ENCODE results near the gene LNX1. TPM values are rescaled to one million over a fixed set of nuclear protein-coding genes. Genes with fewer than 3 reads are reported as not detected.

The LNX1 gene
- total and polyA plus RNA-seq, 2 of the 8 experiments (the other 6 are each of a cell fraction or from before 2014, with no cell fraction given) = 2.7 to 3.8 TPM

- TF ChIP-seq KDM1A (IDR thresholded peaks at IDR 0.05; ENCODE audit: borderline replicate concordance, low read length) (no peak), PHF8 (conservative IDR thresholded peaks at IDR 0.05; ENCODE audit: low read depth, low read length) (no peak), SP4 (IDR thresholded peaks at IDR 0.05; ENCODE audit: low read length) (no peak), ASH2L (IDR thresholded peaks at IDR 0.05; ENCODE audit: low read length) (no peak), TCF12 (IDR thresholded peaks at IDR 0.05; ENCODE audit: low read depth, low read length) (no peak), POU5F1 (IDR thresholded peaks at IDR 0.05; ENCODE audit: low read depth, low read length) (no peak), SP1 (IDR thresholded peaks at IDR 0.05; ENCODE audit: low read depth, low read length) (no peak), JUND (IDR thresholded peaks at IDR 0.05; ENCODE audit: low read length) (no peak)
Observed at GRCh38 chr4:53422367-53422766, 168.9 kb downstream of the LNX1 start.

More at GRCh38 chr4:53422367-53422766, 168.9 kb downstream of the LNX1 start:
- H4K91ac ChIP-seq (replicated peaks; ENCODE audit: insufficient read length, low read length) = no peak overlapping the region
- no peak overlapping the region for H3K27ac ChIP-seq (ENCODE audit: low read depth, low read length)
- H3K23me2 ChIP-seq (ENCODE audit: low read depth, low read length) = no peaks in the 10 kb centered on the region
- no peak overlapping the region for H2BK20ac ChIP-seq (ENCODE audit: low read length)
- no peaks in the 10 kb centered on the region for H3K27me3 ChIP-seq (replicated peaks in 1 of 4; ENCODE audit: control insufficient read depth in 3 of 4, extremely low read depth in 1 of 4, insufficient read depth in 3 of 4, low read length in 3 of 4)
- H3K18ac ChIP-seq (ENCODE audit: extremely low read depth, low read length) = no peak overlapping the region
- H3K9me3 ChIP-seq (ENCODE audit: insufficient read depth in 2 of 2, low read depth in 1 of 2, low read length in 1 of 2) = no peaks in the 10 kb centered on the region
- H3K14ac ChIP-seq (ENCODE audit: insufficient read length) = no peak overlapping the region
- no peak overlapping the region for H3K23ac ChIP-seq (ENCODE audit: insufficient read length)
- no peak overlapping the region for H3K4me2 ChIP-seq (ENCODE audit: insufficient read depth in 1 of 2, low read depth in 2 of 2, low read length in 2 of 2)
- no peak for DNase-seq (ENCODE audit: low read depth in 1 of 2, low spot score in 2 of 2)
- H4K8ac ChIP-seq (ENCODE audit: extremely low read depth, insufficient read depth, low read length) = no peak overlapping the region
- no peak overlapping the region for H2BK5ac ChIP-seq (ENCODE audit: low read depth, low read length)
- no peaks in the 10 kb centered on the region for H4K20me1 ChIP-seq (replicated peaks in 1 of 2; ENCODE audit: control insufficient read depth in 1 of 2, insufficient read depth in 2 of 2, low read length in 2 of 2)
- CTCF ChIA-PET (ENCODE audit: partially characterized antibody) = no interaction called here
- H2BK12ac ChIP-seq (ENCODE audit: low read depth, low read length) = no peak overlapping the region
- no peak for FAIRE-seq
- no peak overlapping the region for H2AFZ ChIP-seq (ENCODE audit: low read length)
- H3K9ac ChIP-seq (replicated peaks in 1 of 4; ENCODE audit: extremely low read depth in 1 of 4, low read depth in 3 of 4, low read length in 3 of 4) = no peak overlapping the region
- POLR2A ChIA-PET (ENCODE audit: partially characterized antibody) = interaction anchor here (1.1 kb wide), 1 partner anchor 11 kb away, joined by 3 read pairs; no protein-coding TSS in a partner anchor
- no peak overlapping the region for H2AK5ac ChIP-seq (ENCODE audit: low read depth, low read length)
- no peak overlapping the region for H4K5ac ChIP-seq (ENCODE audit: insufficient read length, low read depth, low read length)
- no peaks in the 10 kb centered on the region for H3K79me2 ChIP-seq (ENCODE audit: control insufficient read depth in 1 of 2, insufficient read depth in 2 of 2, low read length in 2 of 2)
- no peak overlapping the region for H3K4ac ChIP-seq (replicated peaks; ENCODE audit: insufficient read length, low read depth, low read length)
- peaks cover 0 to 11% (median 0%) of the 10 kb centered on the region in 4 experiments; a peak in 3 of 8 replicates for H3K36me3 ChIP-seq (ENCODE audit: control insufficient read depth in 2 of 4, insufficient read depth in 4 of 4, low read length in 3 of 4)
- H3K56ac ChIP-seq (replicated peaks; ENCODE audit: insufficient read length, low read depth, low read length) = no peak overlapping the region
- H2BK120ac ChIP-seq (replicated peaks; ENCODE audit: low read depth, low read length) = no peak overlapping the region
- H3K79me1 ChIP-seq (ENCODE audit: low read depth, low read length) = no peaks in the 10 kb centered on the region
- H2BK15ac ChIP-seq (ENCODE audit: low read length) = no peak overlapping the region
- no peak overlapping the region for H3K4me3 ChIP-seq (ENCODE audit: extremely low read depth in 1 of 4, insufficient read depth in 2 of 4, low read depth in 3 of 4, low read length in 4 of 4)
- no peaks in the 10 kb centered on the region for H3K4me1 ChIP-seq (replicated peaks in 1 of 4; ENCODE audit: control insufficient read depth in 3 of 4, insufficient read depth in 4 of 4, low read length in 3 of 4)
- 96% methylated on average over 1 of the region's 1 CpG; no CpG with 5 or more reads in 1 of the 2 experiments for WGBS, 2 experiments (ENCODE audit: extremely low coverage in 1 of 2, insufficient coverage in 1 of 2, insufficient read length in 1 of 2, insufficient replicate concordance in 2 of 2, low coverage in 1 of 2, low lambda C conversion rate in 2 of 2, missing lambda C conversion rate in 1 of 2)

All from H1 (cell line).